Esophagus muscularis mucosa (tissue), 3 donors: ENCODE data around the gene PSMD5.

Experiments
- CTCF ChIP-seq, 3 experiments: fragments of 200-600 bp in 2 of 3; fragments of 450-650 bp in 1 of 3; sonication (generic) in 2 of 3; IDR thresholded peaks; one replicate each; pipeline ENCODE4 v1.5.1; 2017 to 2019; ENCODE audit warnings: antibody characterized with exemption in 3 of 3, mild to moderate bottlenecking in 2 of 3, moderate library complexity in 1 of 3
- EP300 ChIP-seq: sonication (generic); formaldehyde crosslinking; IDR thresholded peaks from one replicate; pipeline ENCODE4 v1.6.1; 2017; ENCODE audit warnings: antibody characterized with exemption

- TF ChIP-seq EP300 (no peak), CTCF (IDR thresholded peaks at IDR 0.05) (no peak)
These were observed 4.2 kb upstream of the PSMD5 start for GRCh38 chr9:120846906-120847305.
